HG03460 (cell line): Measurements from ENCODE around the gene FOXL2.

Experiments
- ATAC-seq: cut with Tn5 transposase; IDR thresholded peaks from one replicate; pipeline ENCODE4 v1.9.1; 2021; ENCODE audit not compliant: unreplicated experiment

FOXL2 gene

GRCh38 chr3:138946663-138947494 lies at the start of gene FOXL2, which contains the start of gene FOXL2NB:
Gene FOXL2, minus strand, starts transcription at chr3:138947137. Its CDS starts 415 bp downstream, at chr3:138946722.
Gene FOXL2NB, plus strand, starts transcription at chr3:138947217. Its CDS starts 148 bp downstream, at chr3:138947365.
- ATAC-seq: no peak

GRCh38 chr3:138995706-138996105 lies 48.8 kb upstream of the FOXL2 start:
- ATAC-seq: no peak

GRCh38 chr3:138987181-138987580 lies 40.2 kb upstream of the FOXL2 start:
- ATAC-seq: no peak

- no peak for ATAC-seq
These were observed 39.0 kb upstream of the FOXL2 start for GRCh38 chr3:138985932-138986331.

- ATAC-seq: no peak
These were observed 37.9 kb upstream of the FOXL2 start for GRCh38 chr3:138984816-138985215.

GRCh38 chr3:138976047-138976446 lies 29.1 kb upstream of the FOXL2 start:
- ATAC-seq: no peak

GRCh38 chr3:138975351-138975750 lies 28.4 kb upstream of the FOXL2 start:
- ATAC-seq: no peak

- ATAC-seq: no peak
These were observed 27.5 kb upstream of the FOXL2 start for GRCh38 chr3:138974462-138974861.

- no peak for ATAC-seq
These were observed 26.0 kb upstream of the FOXL2 start for GRCh38 chr3:138972941-138973340.

GRCh38 chr3:138971766-138972320 lies 24.9 kb upstream of the FOXL2 start:
- no peak for ATAC-seq

GRCh38 chr3:138964923-138965322 lies 18.0 kb upstream of the FOXL2 start:
- ATAC-seq: no peak

- ATAC-seq: no peak
These were observed 17.3 kb upstream of the FOXL2 start for GRCh38 chr3:138964264-138964663.

GRCh38 chr3:138962854-138963560 lies 16.1 kb upstream of the FOXL2 start:
- ATAC-seq: no peak

GRCh38 chr3:138960417-138960852 lies 13.5 kb upstream of the FOXL2 start:
- no peak for ATAC-seq

GRCh38 chr3:138950701-138951100 lies 3.8 kb upstream of the FOXL2 start:
- ATAC-seq: no peak

- ATAC-seq: no peak
These were observed 3.2 kb upstream of the FOXL2 start for GRCh38 chr3:138950006-138950644.

- ATAC-seq: no peak
These were observed 2.6 kb upstream of the FOXL2 start for GRCh38 chr3:138949445-138950005.

- no peak for ATAC-seq
These were observed 2.1 kb upstream of the FOXL2 start for GRCh38 chr3:138949002-138949418.

GRCh38 chr3:138948371-138949001 lies 1.5 kb upstream of the FOXL2 start:
- ATAC-seq: no peak

- no peak for ATAC-seq
These were observed 671 bp upstream of the FOXL2 start for GRCh38 chr3:138947495-138948121.
